Measurements from ENCODE around the gene LRRC32.

DNA sequence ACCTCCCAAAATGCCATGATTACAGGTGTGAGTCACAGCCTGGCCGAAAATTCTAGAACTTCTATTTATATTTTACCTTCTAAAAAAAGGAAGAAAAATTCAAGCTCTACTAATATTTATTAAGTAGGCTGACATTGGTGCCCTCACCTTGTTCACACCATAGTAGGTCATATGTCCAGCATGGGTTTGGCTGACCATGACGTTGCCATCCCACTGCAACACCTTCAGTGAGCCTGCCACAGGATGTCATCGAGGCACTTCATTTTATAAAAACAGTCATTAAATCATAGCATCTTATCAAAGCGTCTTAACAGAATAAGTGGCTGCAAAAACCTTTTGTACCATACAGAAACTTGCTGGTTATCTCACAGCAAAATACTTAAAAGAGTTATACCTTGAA lies 58.3 kb downstream of the LRRC32 start:
- TF ChIP-seq CTCF (IDR thresholded peaks at IDR 0.05; ENCODE audit: insufficient read depth, low read depth, low read length) (no peak), EZH2 (IDR thresholded peaks at IDR 0.05; ENCODE audit: insufficient read depth, low read length) (no peak)

All from astrocyte (in vitro differentiated cells and primary cell).